Activated CD4-positive, alpha-beta T cell treated with anti-CD3 and anti-CD28 coated beads for 24 hours (primary cell): ENCODE results near the gene OR2T3.
"Not testable (repeated sequence)": the region's sequence is repeated elsewhere in the genome, so short reads cannot be mapped to it uniquely, and the experiment has no call there.

Experiments
- DNase-seq, 2 donors: peaks; one replicate each; pipeline ENCODE4 v3.0.0-alpha.2; 2020; ENCODE audit warnings: low read depth in 2 of 2

OR2T3 gene

GRCh38 chr1:248472111-248472510 is 1.0 kb upstream of the OR2T3 start:
- DNase-seq: not testable (repeated sequence)

GRCh38 chr1:248475660-248476059 is 2.5 kb downstream of the OR2T3 start:
- not testable (repeated sequence) for DNase-seq

DNA sequence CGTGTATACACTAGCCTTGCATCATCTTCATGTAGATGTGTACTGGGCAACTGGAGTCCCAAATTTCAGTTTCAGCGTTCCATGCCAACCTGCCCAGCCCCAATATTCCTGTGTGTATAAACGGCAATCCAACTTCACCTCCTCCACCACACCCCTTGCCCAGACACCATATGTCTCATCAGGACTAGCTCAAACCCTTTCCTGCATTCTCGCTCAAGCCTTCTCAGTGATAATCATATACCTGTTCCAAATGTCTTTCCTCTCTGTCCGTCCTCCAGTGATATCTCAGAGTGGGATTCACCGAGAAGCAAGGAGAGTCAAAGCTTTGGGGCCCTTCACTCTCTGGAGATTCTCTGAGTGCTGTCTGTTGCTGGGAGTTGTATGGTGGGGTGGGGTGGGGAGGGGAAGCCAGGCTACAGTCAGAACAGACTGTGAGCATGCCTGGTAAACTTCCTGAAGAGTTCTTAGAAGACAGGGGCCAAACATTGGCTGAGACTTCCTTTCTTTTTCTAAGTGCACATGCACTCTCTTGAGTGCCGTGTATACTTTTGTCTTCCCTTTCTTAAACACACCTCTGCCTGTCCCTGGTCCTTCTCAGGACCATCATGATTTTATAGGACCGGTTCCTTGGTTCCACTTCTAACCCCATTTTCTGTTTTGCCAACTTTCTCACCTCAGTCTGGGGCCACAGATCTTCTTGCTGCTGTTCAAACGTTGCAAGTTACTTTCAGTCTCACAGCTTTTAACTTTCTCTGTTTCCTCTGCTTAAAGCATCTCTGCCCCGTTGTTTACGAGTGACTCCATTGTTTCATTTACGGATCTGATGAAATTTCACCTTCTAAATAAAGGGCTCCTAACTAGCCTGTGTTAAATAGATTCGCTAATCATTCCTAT is 8.8 kb downstream of the OR2T3 start:
- DNase-seq: not testable (repeated sequence)

DNA sequence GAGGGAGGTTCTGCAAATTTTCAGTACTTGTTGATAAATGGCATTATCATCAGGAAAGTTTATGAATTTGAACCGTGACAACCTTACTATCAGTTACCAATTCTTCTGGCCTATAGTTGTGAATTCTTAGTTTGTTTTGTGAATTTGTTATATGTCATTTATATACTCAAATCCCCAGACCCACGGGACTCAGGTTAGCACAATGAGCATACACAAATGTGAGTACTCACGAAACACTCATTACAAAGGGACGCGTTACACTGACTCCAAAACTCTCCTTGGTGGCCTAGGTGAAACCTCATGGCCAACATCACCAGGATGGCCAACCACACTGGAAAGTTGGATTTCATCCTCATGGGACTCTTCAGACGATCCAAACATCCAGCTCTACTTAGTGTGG is 15.1 kb downstream of the OR2T3 start, which contains the start of gene OR2T5:
Gene OR2T5, plus strand, starts transcription at position 301 of the 400 bp plus-strand sequence. Its CDS starts 0 bp downstream, at position 301.
- not testable (repeated sequence) for DNase-seq

DNA sequence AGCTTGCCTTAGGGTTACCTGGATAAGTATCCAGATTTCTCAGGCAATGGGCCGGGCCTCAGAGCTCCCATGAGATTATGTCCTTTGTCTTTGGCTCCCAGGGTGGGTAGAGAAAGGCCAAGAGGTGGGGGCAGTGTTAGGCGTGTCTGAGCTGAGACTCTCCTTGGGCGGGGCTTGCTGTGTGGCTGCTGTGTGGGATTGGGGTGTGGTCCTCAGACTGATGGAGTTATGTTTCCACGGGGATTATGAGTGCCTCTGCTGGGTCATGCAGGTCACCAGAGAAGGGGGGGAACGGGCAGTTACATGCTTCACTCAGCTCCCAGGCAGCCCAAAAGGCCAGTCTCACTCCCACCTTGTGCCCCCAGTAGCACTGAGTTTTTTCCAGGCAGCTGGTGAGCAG is 23.5 kb downstream of the OR2T3 start:
- not testable (repeated sequence) for DNase-seq

DNA sequence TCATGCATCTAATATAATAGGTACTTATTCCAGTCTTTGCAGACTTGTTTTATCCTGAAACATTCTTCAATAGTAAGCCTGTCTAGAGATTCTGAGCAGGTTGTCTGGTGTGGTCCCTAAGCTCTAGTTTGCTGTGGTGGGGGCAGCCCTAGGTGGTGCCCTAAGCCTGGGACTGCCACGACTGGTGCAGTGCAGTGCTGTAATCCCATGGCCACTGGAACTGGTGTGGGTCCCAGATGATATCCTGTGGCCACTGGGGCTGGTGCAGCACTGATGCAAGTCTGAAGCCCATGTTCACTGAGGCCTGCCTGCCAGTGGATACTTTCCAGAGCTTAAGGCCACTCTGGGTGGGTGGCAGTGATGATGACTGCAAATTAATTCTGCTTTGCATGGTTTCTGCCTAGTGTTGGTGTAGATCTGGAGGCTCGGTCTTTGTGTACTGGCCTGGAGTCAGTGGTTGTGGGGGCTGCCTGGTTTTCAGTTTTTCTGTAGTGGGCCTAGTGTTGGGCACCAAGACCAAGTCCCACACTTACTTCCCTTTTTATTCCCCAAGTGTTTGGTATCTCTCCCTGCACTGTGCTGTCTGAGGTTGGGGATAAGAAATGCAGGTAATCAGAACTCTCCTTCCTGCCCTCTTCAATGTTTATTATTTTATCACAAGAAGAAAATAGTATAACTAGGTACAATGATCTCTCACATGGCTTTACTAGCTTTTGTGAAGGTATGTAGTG is 27.3 kb downstream of the OR2T3 start:
- DNase-seq: not testable (repeated sequence)

GRCh38 chr1:248507773-248508172 is 34.6 kb downstream of the OR2T3 start, which contains the start of gene OR2G6:
OR2G6 (plus strand) TSS chr1:248508073; CDS start chr1:248521647, 13,574 bp downstream.
- not testable (repeated sequence) for DNase-seq

GRCh38 chr1:248510217-248510616 is 37.1 kb downstream of the OR2T3 start:
- DNase-seq: not testable (repeated sequence)

GRCh38 chr1:248521856-248522255 is 48.7 kb downstream of the OR2T3 start:
- DNase-seq: no peak
